GM06990 (cell line): ENCODE measurements around the gene SSC5D.

Source experiments
- DNase-seq: peaks from one replicate; pipeline ENCODE4 v3.0.0-alpha.2; 2011; ENCODE audit not compliant: insufficient read length; ENCODE audit errors: extremely low read depth
- H3K27me3 ChIP-seq: replicated peaks from 2 replicates; pipeline ENCODE4 v1.6.0; 2011; ENCODE audit warnings: low read length; ENCODE audit not compliant: control insufficient read depth, insufficient read depth
- H3K36me3 ChIP-seq: 2 replicates; pipeline ENCODE4 v1.5.1; 2011; ENCODE audit warnings: low read length; ENCODE audit not compliant: control insufficient read depth, insufficient read depth
- H3K4me3 ChIP-seq: replicated peaks from 2 replicates; pipeline ENCODE4 v1.5.1; 2011; ENCODE audit warnings: low read depth, mild to moderate bottlenecking, control low read depth, low read length
- CTCF ChIP-seq: IDR thresholded peaks from 2 replicates; pipeline ENCODE4 v1.5.1; 2011; ENCODE audit warnings: low read length, control low read depth, mild to moderate bottlenecking, inconsistent platforms; ENCODE audit not compliant: insufficient read depth, poor library complexity, severe bottlenecking

SSC5D gene

GRCh38 chr19:55502197-55502952, 14.1 kb downstream of the SSC5D start:
- DNase-seq, result no peak
- H3K4me3 ChIP-seq, result no peak overlapping the region
- no peaks in the 10 kb centered on the region for H3K36me3 ChIP-seq
- H3K27me3 ChIP-seq, result no peaks in the 10 kb centered on the region; the same call in 1 of the 2 replicates
- TF ChIP-seq CTCF, result no peak

GRCh38 chr19:55503157-55503501, 14.9 kb downstream of the SSC5D start:
- no peaks in the 10 kb centered on the region; the same call in 1 of the 2 replicates for H3K27me3 ChIP-seq
- no peak for DNase-seq
- H3K4me3 ChIP-seq, result no peak overlapping the region
- H3K36me3 ChIP-seq, result no peaks in the 10 kb centered on the region
- TF ChIP-seq CTCF, result no peak

GRCh38 chr19:55503502-55504251, 15.4 kb downstream of the SSC5D start:
- TF ChIP-seq CTCF, result peak; percentile 99
- Histone ChIP-seq H3K36me3 (no peaks in the 10 kb centered on the region), H3K4me3 (peak overlapping the region; percentile 63), H3K27me3 (no peaks in the 10 kb centered on the region; the same call in 1 of the 2 replicates)
- DNase-seq, result peak; percentile 96

- TF ChIP-seq CTCF, result no peak
- no peak overlapping the region for H3K4me3 ChIP-seq
Observed at GRCh38 chr19:55504252-55504603, 16.0 kb downstream of the SSC5D start.

GRCh38 chr19:55504981-55505380, 16.7 kb downstream of the SSC5D start:
- Histone ChIP-seq H3K27me3 (no peaks in the 10 kb centered on the region; the same call in 1 of the 2 replicates), H3K36me3 (no peaks in the 10 kb centered on the region), H3K4me3 (no peak overlapping the region)
- no peak for DNase-seq
- no peak for TF ChIP-seq CTCF

More at GRCh38 chr19:55504252-55504603, 16.0 kb downstream of the SSC5D start:
- no peak for DNase-seq
- H3K27me3 ChIP-seq, result no peaks in the 10 kb centered on the region; the same call in 1 of the 2 replicates
- no peaks in the 10 kb centered on the region for H3K36me3 ChIP-seq
